Uterus (tissue), 4 donors: ENCODE measurements around the gene IQSEC3. TPM values are rescaled to one million over a fixed set of nuclear protein-coding genes. Genes with fewer than 3 reads are reported as not detected.

Experiments used
- DNase-seq, 2 donors: peaks; one replicate each; pipeline ENCODE4 v3.0.0-alpha.2; 2019 to 2020
- H3K27ac ChIP-seq, 2 donors: fragments of 200-600 bp; sonication (generic); 1 replicate in 1 of 2; 2 replicates in 1 of 2; pipeline ENCODE4 v1.5.1; 2016 to 2018
- H3K27me3 ChIP-seq, 2 donors: fragments of 200-600 bp; sonication (generic); one replicate each; pipeline ENCODE4 v1.5.1; 2018 to 2019; ENCODE audit warnings: control low read depth in 1 of 2
- H3K36me3 ChIP-seq, 2 donors: fragments of 200-600 bp; sonication (generic); one replicate each; pipeline ENCODE4 v1.5.1; 2019; ENCODE audit warnings: control low read depth in 1 of 2
- H3K4me1 ChIP-seq, 2 donors: fragments of 200-600 bp; sonication (generic); one replicate each; pipeline ENCODE4 v1.5.1; 2018 to 2019; ENCODE audit warnings: control low read depth in 1 of 2
- H3K4me3 ChIP-seq, 2 donors: fragments of 200-600 bp; sonication (generic); 1 replicate in 1 of 2; 2 replicates in 1 of 2; pipeline ENCODE4 v1.5.1; 2018 to 2019; ENCODE audit warnings: mild to moderate bottlenecking in 1 of 2
- H3K9me3 ChIP-seq, 2 donors: fragments of 200-600 bp; sonication (generic); one replicate each; pipeline ENCODE4 v1.5.1; 2019; ENCODE audit warnings: control low read depth in 1 of 2
- POLR2A ChIP-seq, 2 donors: fragments of 450-650 bp; IDR thresholded peaks; one replicate each; pipeline ENCODE4 v1.6.1; 2016; ENCODE audit warnings: antibody characterized with exemption in 2 of 2, mild to moderate bottlenecking in 1 of 2, moderate library complexity in 1 of 2
- intact Hi-C: fragments of 100-400 bp; cut with DNase I; formaldehyde crosslinking; loops from one replicate; pipeline ENCODE4 v1.15.1; 2023; ENCODE audit warnings: low total_unique reads
- total RNA-seq, 4 donors: library from RNA; depleted of rRNA in 3 of 4; stranded (reverse); fragments of >200 nt in 3 of 4; gene quantifications; one replicate each; pipeline versions ENCODE4 v1.1.0 to v1.2.4, GENCODE V29; 2014 to 2023
- TF ChIP-seq, protein P1 (sequence below), 4 experiments: fragments of 200-600 bp in 2 of 4; fragments of 450-650 bp in 2 of 4; sonication (generic) in 2 of 4; IDR thresholded peaks; one replicate each; pipeline ENCODE4 v1.5.1; 2016 to 2019; ENCODE audit warnings: antibody characterized with exemption in 4 of 4, mild to moderate bottlenecking in 2 of 4, moderate library complexity in 1 of 4
- donor health status: DM: yes; HTN: yes; CAD: no.

IQSEC3 gene
- total RNA-seq, 4 donors from 2014 or later: under 0.01 to 2.9 (median 1.3) TPM

DNA sequence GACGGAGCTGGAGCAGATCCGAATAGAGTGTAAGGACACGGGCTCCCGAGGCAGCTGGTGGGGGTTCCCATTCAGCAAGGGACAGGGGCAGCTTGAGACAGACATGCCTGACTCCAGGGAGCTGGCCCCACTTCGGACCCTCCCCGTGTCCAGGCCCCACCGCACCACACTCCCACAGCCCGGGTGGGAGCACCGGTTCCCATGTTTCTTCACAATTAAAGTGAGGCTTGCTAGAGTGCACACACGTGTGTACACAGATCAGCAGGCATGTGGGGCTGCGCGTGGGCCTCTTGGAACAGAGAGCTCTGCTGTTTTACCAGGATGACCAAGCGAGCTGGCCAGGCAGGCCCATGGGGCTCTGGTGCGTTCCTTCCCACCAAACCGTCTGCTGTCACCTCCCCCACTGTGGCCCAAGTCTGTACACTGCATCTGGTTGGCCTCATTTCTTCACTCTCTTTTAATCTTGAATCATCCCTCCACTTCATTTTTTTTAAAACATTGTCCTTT, 99.3 kb downstream of the IQSEC3 start:
- Histone ChIP-seq H3K27ac (no peak overlapping the region), H3K9me3 (no peaks in the 10 kb centered on the region), H3K4me1 (no peaks in the 10 kb centered on the region), H3K36me3 (no peaks in the 10 kb centered on the region), H3K4me3 (no peak overlapping the region), H3K27me3 (no peaks in the 10 kb centered on the region)
- intact Hi-C loops: no loop called here
- no peak for TF ChIP-seq POLR2A (IDR thresholded peaks at IDR 0.05)
- TF ChIP-seq, protein P1, sequence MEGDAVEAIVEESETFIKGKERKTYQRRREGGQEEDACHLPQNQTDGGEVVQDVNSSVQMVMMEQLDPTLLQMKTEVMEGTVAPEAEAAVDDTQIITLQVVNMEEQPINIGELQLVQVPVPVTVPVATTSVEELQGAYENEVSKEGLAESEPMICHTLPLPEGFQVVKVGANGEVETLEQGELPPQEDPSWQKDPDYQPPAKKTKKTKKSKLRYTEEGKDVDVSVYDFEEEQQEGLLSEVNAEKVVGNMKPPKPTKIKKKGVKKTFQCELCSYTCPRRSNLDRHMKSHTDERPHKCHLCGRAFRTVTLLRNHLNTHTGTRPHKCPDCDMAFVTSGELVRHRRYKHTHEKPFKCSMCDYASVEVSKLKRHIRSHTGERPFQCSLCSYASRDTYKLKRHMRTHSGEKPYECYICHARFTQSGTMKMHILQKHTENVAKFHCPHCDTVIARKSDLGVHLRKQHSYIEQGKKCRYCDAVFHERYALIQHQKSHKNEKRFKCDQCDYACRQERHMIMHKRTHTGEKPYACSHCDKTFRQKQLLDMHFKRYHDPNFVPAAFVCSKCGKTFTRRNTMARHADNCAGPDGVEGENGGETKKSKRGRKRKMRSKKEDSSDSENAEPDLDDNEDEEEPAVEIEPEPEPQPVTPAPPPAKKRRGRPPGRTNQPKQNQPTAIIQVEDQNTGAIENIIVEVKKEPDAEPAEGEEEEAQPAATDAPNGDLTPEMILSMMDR (IDR thresholded peaks at IDR 0.05): no peak
- DNase-seq: no peak

DNA sequence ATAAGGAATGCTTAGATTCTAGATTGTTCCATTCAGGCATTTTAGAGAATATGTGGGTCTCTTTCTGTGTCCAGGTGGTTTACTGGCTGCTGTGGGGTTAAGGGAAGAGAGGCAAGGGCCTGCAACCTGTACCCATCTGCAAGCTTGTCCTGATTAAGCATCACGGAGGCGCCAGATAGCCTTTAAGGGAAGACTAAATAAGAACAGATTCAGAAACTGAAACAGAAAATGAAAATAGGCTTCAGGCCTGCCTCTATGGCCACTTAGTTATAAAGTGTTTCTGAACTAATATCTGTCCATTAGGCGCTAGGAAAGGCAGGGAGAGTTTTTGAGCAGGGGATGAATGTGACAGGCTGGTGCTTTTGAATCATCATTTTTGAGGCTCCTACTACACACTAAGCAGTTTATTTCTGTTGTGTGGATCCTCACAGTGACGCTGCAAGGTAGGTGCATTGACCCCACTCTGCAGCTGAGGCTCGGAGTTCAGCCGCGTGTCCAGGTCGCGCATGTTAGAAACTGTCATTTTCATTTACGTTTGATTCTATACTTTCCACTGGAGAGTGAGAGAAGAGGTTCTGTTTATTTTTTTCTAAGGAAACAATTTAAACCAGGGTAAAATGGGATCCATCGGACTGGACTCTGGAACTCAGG, 100.0 kb downstream of the IQSEC3 start:
- no peaks in the 10 kb centered on the region for H3K4me1 ChIP-seq
- H3K36me3 ChIP-seq: no peaks in the 10 kb centered on the region
- TF ChIP-seq POLR2A (IDR thresholded peaks at IDR 0.05): no peak
- TF ChIP-seq, protein P1 (IDR thresholded peaks at IDR 0.05): no peak
- no peak for DNase-seq
- no peak overlapping the region for H3K4me3 ChIP-seq
- no peaks in the 10 kb centered on the region for H3K27me3 ChIP-seq
- H3K27ac ChIP-seq: no peak overlapping the region
- no peaks in the 10 kb centered on the region for H3K9me3 ChIP-seq
- intact Hi-C loops: no loop called here

DNA sequence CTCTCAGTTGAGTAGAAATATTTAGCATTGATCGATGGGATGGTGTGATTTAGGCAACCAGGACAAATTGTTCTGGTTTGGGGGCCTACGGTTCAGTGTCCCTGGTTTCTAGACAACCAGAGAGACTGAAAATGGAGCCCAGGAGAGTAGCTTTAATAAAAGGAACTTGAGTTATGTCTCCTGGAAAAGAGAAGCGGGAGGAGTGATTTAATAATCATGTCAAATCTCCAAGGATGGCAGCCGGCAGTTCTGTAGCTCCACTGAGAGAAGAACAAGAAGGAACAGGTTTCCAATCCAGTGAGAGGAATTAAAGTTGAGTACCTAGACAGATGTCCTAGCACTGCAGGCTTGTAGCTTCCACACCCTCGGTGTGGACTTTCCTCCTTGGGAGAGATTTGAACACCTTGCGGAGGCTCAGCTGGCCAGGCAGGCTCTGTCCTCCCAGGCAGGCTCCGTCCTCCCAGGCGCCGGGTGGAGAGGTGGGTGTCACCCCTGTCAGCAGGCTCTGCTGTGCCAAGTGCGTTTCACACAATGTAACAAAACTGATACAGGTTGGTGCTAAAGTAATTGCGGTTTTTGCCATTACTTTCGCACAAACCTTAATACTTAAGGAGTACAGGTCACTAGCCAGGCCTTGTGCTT, 101.5 kb downstream of the IQSEC3 start:
- no peaks in the 10 kb centered on the region for H3K9me3 ChIP-seq
- H3K27me3 ChIP-seq: no peaks in the 10 kb centered on the region
- intact Hi-C loops: no loop called here
- TF ChIP-seq POLR2A (IDR thresholded peaks at IDR 0.05): no peak
- TF ChIP-seq, protein P1 (IDR thresholded peaks at IDR 0.05): no peak
- no peak for DNase-seq
- no peaks in the 10 kb centered on the region for H3K4me1 ChIP-seq
- H3K27ac ChIP-seq: no peak overlapping the region
- no peak overlapping the region for H3K4me3 ChIP-seq
- H3K36me3 ChIP-seq: no peaks in the 10 kb centered on the region

DNA sequence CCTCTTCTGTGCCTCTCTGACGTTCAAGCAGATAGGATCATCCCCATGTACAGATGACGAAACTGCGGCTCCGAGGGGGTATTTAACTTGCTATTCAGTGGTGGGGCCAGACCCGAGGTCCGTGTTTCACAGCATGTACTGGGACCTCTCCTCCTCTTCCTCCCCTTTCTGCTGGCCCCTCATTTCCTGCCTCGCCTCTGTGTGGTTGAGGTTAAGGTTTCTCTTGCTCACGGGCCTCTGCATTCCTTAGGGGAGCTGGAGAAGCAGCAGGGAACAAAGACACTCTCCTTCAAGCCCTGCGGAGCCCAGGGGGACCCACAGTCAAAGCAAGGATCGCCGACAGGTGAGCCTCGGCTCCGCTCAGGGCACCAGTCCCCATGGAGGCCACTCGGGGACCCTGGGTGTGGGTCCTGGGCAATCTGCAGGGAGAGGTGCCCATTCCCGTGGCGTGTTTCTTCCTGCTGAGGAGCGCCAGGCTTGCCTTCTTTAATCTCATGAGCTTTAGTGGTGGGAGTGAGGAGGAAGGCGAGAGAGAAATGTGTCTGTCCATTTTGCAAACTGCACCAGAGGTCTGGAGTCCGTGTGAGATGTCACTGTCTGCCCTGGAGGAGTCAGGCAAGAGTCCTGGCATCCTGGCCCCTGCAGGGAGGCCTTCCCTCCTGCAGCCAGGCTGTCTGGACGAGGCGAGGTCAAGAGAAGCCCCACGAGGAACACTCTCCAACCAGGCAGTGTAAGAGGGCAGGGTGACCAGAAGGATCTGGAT, 102.4 kb downstream of the IQSEC3 start:
- no peak overlapping the region for H3K27ac ChIP-seq
- DNase-seq: no peak
- no peaks in the 10 kb centered on the region for H3K9me3 ChIP-seq
- H3K27me3 ChIP-seq: no peaks in the 10 kb centered on the region
- H3K4me3 ChIP-seq: no peak overlapping the region
- no peaks in the 10 kb centered on the region for H3K4me1 ChIP-seq
- no peaks in the 10 kb centered on the region for H3K36me3 ChIP-seq
- intact Hi-C loops: no loop called here
- TF ChIP-seq, protein P1 (IDR thresholded peaks at IDR 0.05): no peak
- TF ChIP-seq POLR2A (IDR thresholded peaks at IDR 0.05): no peak
